Fibroblast of mammary gland (primary cell): ENCODE measurements around the gene CAMK2D.

ENCODE experiments used
- DNase-seq: peaks from one replicate; pipeline ENCODE4 v3.0.0-alpha.2; 2010; ENCODE audit warnings: low read depth
- H3K4me3 ChIP-seq: 2 replicates; pipeline ENCODE4 v1.5.1; 2011; ENCODE audit warnings: low read depth, mild to moderate bottlenecking, low read length, moderate library complexity; ENCODE audit not compliant: control insufficient read depth
- CTCF ChIP-seq: conservative IDR thresholded peaks from 2 replicates; pipeline ENCODE4 v1.5.1; 2011; ENCODE audit warnings: low read depth, low read length, inconsistent platforms; ENCODE audit not compliant: control insufficient read depth, insufficient read depth

CAMK2D gene

GRCh38 chr4:113444386-113444785 lies 317.2 kb downstream of the CAMK2D start:
- no peak overlapping the region for H3K4me3 ChIP-seq
- TF ChIP-seq CTCF, result no peak
- peak; percentile 74 for DNase-seq

GRCh38 chr4:113442826-113443225 lies 318.7 kb downstream of the CAMK2D start:
- H3K4me3 ChIP-seq, result no peak overlapping the region
- no peak for TF ChIP-seq CTCF
- DNase-seq, result no peak

- H3K4me3 ChIP-seq, result no peak overlapping the region
- DNase-seq, result no peak
- no peak for TF ChIP-seq CTCF
These were observed 321.2 kb downstream of the CAMK2D start for GRCh38 chr4:113440371-113440770.

GRCh38 chr4:113438596-113438995 lies 322.9 kb downstream of the CAMK2D start:
- DNase-seq, result no peak

GRCh38 chr4:113437129-113437528 lies 324.4 kb downstream of the CAMK2D start:
- DNase-seq, result peak; percentile 61
- no peak for TF ChIP-seq CTCF
- H3K4me3 ChIP-seq, result no peak overlapping the region

More at GRCh38 chr4:113438596-113438995, 322.9 kb downstream of the CAMK2D start:
- H3K4me3 ChIP-seq, result no peak overlapping the region
- TF ChIP-seq CTCF, result no peak

- no peak for TF ChIP-seq CTCF
- H3K4me3 ChIP-seq, result no peak overlapping the region
- peak; percentile 88 for DNase-seq
These were observed 325.2 kb downstream of the CAMK2D start for GRCh38 chr4:113436360-113436759.

- H3K4me3 ChIP-seq, result no peak overlapping the region
- peak; percentile 93 for DNase-seq
- no peak for TF ChIP-seq CTCF
These were observed 325.6 kb downstream of the CAMK2D start for GRCh38 chr4:113435893-113436292.
